ENCODE results near the gene ECE1.
"Not testable (repeated sequence)": the region's sequence is repeated elsewhere in the genome, so short reads cannot be mapped to it uniquely, and the experiment has no call there.

GRCh38 chr1:21170837-21171236, 119.4 kb downstream of the ECE1 start:
- not testable (repeated sequence) for TF ChIP-seq POLR2A, POLR2AphosphoS5, SPI1, TAF1, POU2F2 (IDR thresholded peaks at IDR 0.05; ENCODE audit: low read depth, low read length)
